Stimulated activated CD8-positive, alpha-beta memory T cell treated with anti-CD3 and anti-CD28 coated beads, Interleukin-2, amount 100 ng/mL, for 1 hour (primary cell): ENCODE results near the gene SPEM2.
"Not testable (repeated sequence)": the region's sequence is repeated elsewhere in the genome, so short reads cannot be mapped to it uniquely, and the experiment has no call there.

ENCODE experiments used
- DNase-seq, 2 donors: peaks; one replicate each; pipeline ENCODE4 v3.0.0-alpha.2; 2020; ENCODE audit warnings: low read depth in 2 of 2

SPEM2 gene

GRCh38 chr17:7471729-7472128 lies 46.3 kb downstream of the SPEM2 start:
- DNase-seq: no peak

GRCh38 chr17:7474767-7475166 lies 49.4 kb downstream of the SPEM2 start:
- DNase-seq: not testable (repeated sequence)

GRCh38 chr17:7475764-7476422 lies 50.5 kb downstream of the SPEM2 start:
- DNase-seq: no peak

GRCh38 chr17:7476494-7476893 lies 51.1 kb downstream of the SPEM2 start:
- no peak for DNase-seq

- DNase-seq: no peak
Measured at GRCh38 chr17:7476951-7477350, 51.5 kb downstream of the SPEM2 start.
